Mucosa of descending colon (tissue), 3 donors: Measurements from ENCODE around the gene PDCD1LG2. TPM values are rescaled to one million over a fixed set of nuclear protein-coding genes. Genes with fewer than 3 reads are reported as not detected.

Experiments
- ATAC-seq: fragments of 200-7000 bp; cut with Tn5 transposase; one replicate; pipeline ENCODE4 v1.9.1; 2020; ENCODE audit warnings: mild to moderate bottlenecking, moderate library complexity
- DNase-seq, 3 donors: peaks; one replicate each; pipeline ENCODE4 v3.0.0-alpha.2; 2020
- H3K36me3 ChIP-seq: fragments of 200-600 bp; one replicate; pipeline ENCODE4 v1.8.0; 2021; ENCODE audit warnings: low read depth, mild to moderate bottlenecking
- H3K4me1 ChIP-seq: fragments of 200-600 bp; one replicate; pipeline ENCODE4 v1.8.0; 2021; ENCODE audit warnings: low read depth, mild to moderate bottlenecking
- H3K4me3 ChIP-seq: fragments of 200-600 bp; one replicate; pipeline ENCODE4 v1.8.0; 2021; ENCODE audit warnings: mild to moderate bottlenecking
- H3K9me3 ChIP-seq: fragments of 200-600 bp; one replicate; pipeline ENCODE4 v1.8.0; 2021; ENCODE audit warnings: mild to moderate bottlenecking
- CTCF ChIP-seq: fragments of 200-600 bp; IDR thresholded peaks from one replicate; pipeline ENCODE4 v1.8.0; 2022; ENCODE audit warnings: antibody characterized with exemption, mild to moderate bottlenecking
- intact Hi-C, 2 donors: fragments of 100-400 bp; cut with DNase I in 1 of 2; cut with micrococcal nuclease in 1 of 2; formaldehyde crosslinking; loops; one replicate each; pipeline versions ENCODE4 v1.11.0 to v1.11.1; 2022; cut with DNase I, micrococcal nuclease
- total RNA-seq, 3 donors: library from RNA; stranded (reverse); fragmentation: NEBNext Ultra II Directional in 2 of 3; extraction: Animal tissue kit (Norgen Biotek cat#: 25700) in 2 of 3; gene quantifications; one replicate each; pipeline versions ENCODE4 v1.2.1 to v1.2.4, GENCODE V29; 2021 to 2023
- donor health status: DM: no; HTN: no; CAD: no; lungs with moderate emphysema.
- donor health status: DM: no; HTN: no; CAD: no.
- donor health status: DM: no; HTN: yes; CAD: no.

PDCD1LG2 gene
- total RNA-seq, 3 donors from 2014 or later = 0.20 to 1.2 (median 0.63) TPM

GRCh38 chr9:5568868-5569267 is 58.5 kb downstream of the PDCD1LG2 start:
- DNase-seq (no peak), ATAC-seq (peak; percentile 63)
- intact Hi-C loops = no loop called here
- H3K4me1 ChIP-seq = no peaks in the 10 kb centered on the region
- H3K9me3 ChIP-seq = no peaks in the 10 kb centered on the region
- TF ChIP-seq CTCF = no peak
- no peaks in the 10 kb centered on the region for H3K36me3 ChIP-seq
- H3K4me3 ChIP-seq = no peak overlapping the region

- no peaks in the 10 kb centered on the region for H3K9me3 ChIP-seq
- H3K36me3 ChIP-seq = no peaks in the 10 kb centered on the region
- TF ChIP-seq CTCF = no peak
- intact Hi-C loops = no loop called here
- no peak overlapping the region for H3K4me3 ChIP-seq
- H3K4me1 ChIP-seq = no peaks in the 10 kb centered on the region
- no peak for ATAC-seq
- DNase-seq = no peak
These were observed 59.1 kb downstream of the PDCD1LG2 start for GRCh38 chr9:5569409-5569808.

GRCh38 chr9:5569891-5570290 is 59.6 kb downstream of the PDCD1LG2 start:
- Histone ChIP-seq H3K36me3 (no peaks in the 10 kb centered on the region), H3K4me1 (no peaks in the 10 kb centered on the region), H3K4me3 (no peak overlapping the region), H3K9me3 (no peaks in the 10 kb centered on the region)
- DNase-seq (no peak), ATAC-seq (no peak)
- intact Hi-C loops = no loop called here
- no peak for TF ChIP-seq CTCF

- ATAC-seq = no peak
- DNase-seq = no peak
- Histone ChIP-seq H3K4me1 (no peaks in the 10 kb centered on the region), H3K9me3 (no peaks in the 10 kb centered on the region), H3K36me3 (no peaks in the 10 kb centered on the region), H3K4me3 (no peak overlapping the region)
- no peak for TF ChIP-seq CTCF
- intact Hi-C loops = no loop called here
These were observed 61.4 kb downstream of the PDCD1LG2 start for GRCh38 chr9:5571629-5572232.

- no peak for ATAC-seq
- no peak overlapping the region for H3K4me3 ChIP-seq
- no peaks in the 10 kb centered on the region for H3K4me1 ChIP-seq
- DNase-seq = no peak
- TF ChIP-seq CTCF = no peak
- intact Hi-C loops = no loop called here
- H3K9me3 ChIP-seq = no peaks in the 10 kb centered on the region
- H3K36me3 ChIP-seq = no peaks in the 10 kb centered on the region
These were observed 63.8 kb downstream of the PDCD1LG2 start for GRCh38 chr9:5574097-5574496.

GRCh38 chr9:5575000-5575399 is 64.7 kb downstream of the PDCD1LG2 start:
- H3K9me3 ChIP-seq = no peaks in the 10 kb centered on the region
- H3K4me1 ChIP-seq = no peaks in the 10 kb centered on the region
- ATAC-seq (no peak), DNase-seq (no peak)
- H3K4me3 ChIP-seq = no peak overlapping the region
- TF ChIP-seq CTCF = no peak
- intact Hi-C loops = no loop called here
- H3K36me3 ChIP-seq = no peaks in the 10 kb centered on the region
